ENCODE results near the gene SLC16A4.
"Not testable (repeated sequence)": the region's sequence is repeated elsewhere in the genome, so short reads cannot be mapped to it uniquely, and the experiment has no call there.

Gene SLC16A4

GRCh38 chr1:110420874-110421793 is 30.3 kb upstream of the SLC16A4 start:
- Mint-ChIP-seq H3K27me3 (no peaks in the 10 kb centered on the region), H3K9me3 (no peaks in the 10 kb centered on the region), H3K36me3 (ENCODE audit: low read depth) (no peaks in the 10 kb centered on the region), H3K4me1 (ENCODE audit: low read depth) (no peaks in the 10 kb centered on the region), H3K27ac (no peak overlapping the region), H3K4me3 (no peak overlapping the region)

GRCh38 chr1:110420023-110420662 is 29.3 kb upstream of the SLC16A4 start:
- Mint-ChIP-seq H3K27ac (no peak overlapping the region), H3K27me3 (no peaks in the 10 kb centered on the region), H3K36me3 (ENCODE audit: low read depth) (no peaks in the 10 kb centered on the region)

GRCh38 chr1:110418729-110419128 is 27.9 kb upstream of the SLC16A4 start:
- Mint-ChIP-seq H3K27ac (no peak overlapping the region), H3K4me1 (ENCODE audit: low read depth) (no peaks in the 10 kb centered on the region), H3K27me3 (no peaks in the 10 kb centered on the region), H3K4me3 (no peak overlapping the region), H3K36me3 (ENCODE audit: low read depth) (no peaks in the 10 kb centered on the region), H3K9me3 (no peaks in the 10 kb centered on the region)

More at GRCh38 chr1:110420023-110420662, 29.3 kb upstream of the SLC16A4 start:
- Mint-ChIP-seq H3K9me3 (no peaks in the 10 kb centered on the region), H3K4me1 (ENCODE audit: low read depth) (no peaks in the 10 kb centered on the region), H3K4me3 (no peak overlapping the region)

GRCh38 chr1:110413045-110413444 is 22.2 kb upstream of the SLC16A4 start:
- not testable (repeated sequence) for H3K36me3 Mint-ChIP-seq (ENCODE audit: low read depth); H3K4me3 Mint-ChIP-seq; H3K27me3 Mint-ChIP-seq; H3K9me3 Mint-ChIP-seq; H3K27ac Mint-ChIP-seq
- H3K4me1 Mint-ChIP-seq (ENCODE audit: low read depth): peaks cover 11% of the 10 kb centered on the region

- no peaks in the 10 kb centered on the region for H3K27me3 Mint-ChIP-seq
- H3K9me3 Mint-ChIP-seq: no peaks in the 10 kb centered on the region
- no peak overlapping the region for H3K27ac Mint-ChIP-seq
- H3K4me3 Mint-ChIP-seq: no peak overlapping the region
- peaks cover 16% of the 10 kb centered on the region for H3K4me1 Mint-ChIP-seq (ENCODE audit: low read depth)
- peaks cover under 1% of the 10 kb centered on the region for H3K36me3 Mint-ChIP-seq (ENCODE audit: low read depth)
These were observed 21.8 kb upstream of the SLC16A4 start for GRCh38 chr1:110412576-110412975.

- peaks cover 20% of the 10 kb centered on the region for H3K4me1 Mint-ChIP-seq (ENCODE audit: low read depth)
These were observed 20.4 kb upstream of the SLC16A4 start for GRCh38 chr1:110411173-110411735.

GRCh38 chr1:110409316-110409715 is 18.5 kb upstream of the SLC16A4 start:
- H3K36me3 Mint-ChIP-seq (ENCODE audit: low read depth): peaks cover 11% of the 10 kb centered on the region
- H3K4me1 Mint-ChIP-seq (ENCODE audit: low read depth): peaks cover 23% of the 10 kb centered on the region
- no peak overlapping the region for H3K27ac Mint-ChIP-seq
- H3K4me3 Mint-ChIP-seq: peak overlapping the region; percentile 36
- no peaks in the 10 kb centered on the region for H3K27me3 Mint-ChIP-seq
- no peaks in the 10 kb centered on the region for H3K9me3 Mint-ChIP-seq

More at GRCh38 chr1:110411173-110411735, 20.4 kb upstream of the SLC16A4 start:
- H3K27me3 Mint-ChIP-seq: no peaks in the 10 kb centered on the region
- no peak overlapping the region for H3K4me3 Mint-ChIP-seq
- peaks cover 5% of the 10 kb centered on the region for H3K36me3 Mint-ChIP-seq (ENCODE audit: low read depth)
- H3K9me3 Mint-ChIP-seq: no peaks in the 10 kb centered on the region
- no peak overlapping the region for H3K27ac Mint-ChIP-seq

GRCh38 chr1:110408488-110408887 is 17.7 kb upstream of the SLC16A4 start:
- peaks cover 23% of the 10 kb centered on the region for H3K4me1 Mint-ChIP-seq (ENCODE audit: low read depth)
- H3K27me3 Mint-ChIP-seq: no peaks in the 10 kb centered on the region
- H3K36me3 Mint-ChIP-seq (ENCODE audit: low read depth): peaks cover 19% of the 10 kb centered on the region
- no peaks in the 10 kb centered on the region for H3K9me3 Mint-ChIP-seq
- peak overlapping the region; percentile 90 for H3K4me3 Mint-ChIP-seq
- H3K27ac Mint-ChIP-seq: peak overlapping the region; percentile 95

GRCh38 chr1:110407260-110408210 is 16.7 kb upstream of the SLC16A4 start, which contains the start of gene LAMTOR5:
TSS of gene LAMTOR5 (minus strand) at chr1:110407694. CDS start at chr1:110407620, 74 bp downstream.
- no peaks in the 10 kb centered on the region for H3K27me3 Mint-ChIP-seq
- peak within 1 kb of the TSS; percentile 90 for H3K4me3 Mint-ChIP-seq
- peak within 1 kb of the TSS; percentile 95 for H3K27ac Mint-ChIP-seq
- H3K36me3 Mint-ChIP-seq (ENCODE audit: low read depth): peaks cover 20% of the 10 kb centered on the region
- H3K4me1 Mint-ChIP-seq (ENCODE audit: low read depth): peaks cover 23% of the 10 kb centered on the region
- H3K9me3 Mint-ChIP-seq: no peaks in the 10 kb centered on the region

- Mint-ChIP-seq H3K4me1 (ENCODE audit: low read depth) (peaks cover 23% of the 10 kb centered on the region), H3K36me3 (ENCODE audit: low read depth) (peaks cover 20% of the 10 kb centered on the region), H3K27ac (peak overlapping the region; percentile 95), H3K4me3 (peak overlapping the region; percentile 90)
- H3K9me3 Mint-ChIP-seq, H3K27me3 Mint-ChIP-seq: not testable (repeated sequence)
These were observed 15.6 kb upstream of the SLC16A4 start for GRCh38 chr1:110406407-110406806.

GRCh38 chr1:110404401-110404800 is 13.6 kb upstream of the SLC16A4 start:
- H3K36me3 Mint-ChIP-seq (ENCODE audit: low read depth): peaks cover 32% of the 10 kb centered on the region
- no peak overlapping the region for H3K4me3 Mint-ChIP-seq
- no peaks in the 10 kb centered on the region for H3K9me3 Mint-ChIP-seq
- H3K27ac Mint-ChIP-seq: no peak overlapping the region
- no peaks in the 10 kb centered on the region for H3K27me3 Mint-ChIP-seq
- H3K4me1 Mint-ChIP-seq (ENCODE audit: low read depth): peaks cover 23% of the 10 kb centered on the region

- no peak overlapping the region for H3K4me3 Mint-ChIP-seq
- no peak overlapping the region for H3K27ac Mint-ChIP-seq
- H3K27me3 Mint-ChIP-seq: no peaks in the 10 kb centered on the region
- peaks cover 17% of the 10 kb centered on the region for H3K4me1 Mint-ChIP-seq (ENCODE audit: low read depth)
- no peaks in the 10 kb centered on the region for H3K9me3 Mint-ChIP-seq
- peaks cover 32% of the 10 kb centered on the region for H3K36me3 Mint-ChIP-seq (ENCODE audit: low read depth)
These were observed 13.0 kb upstream of the SLC16A4 start for GRCh38 chr1:110403805-110404204.

- H3K4me3 Mint-ChIP-seq; H3K27me3 Mint-ChIP-seq; H3K27ac Mint-ChIP-seq; H3K4me1 Mint-ChIP-seq (ENCODE audit: low read depth); H3K9me3 Mint-ChIP-seq: not testable (repeated sequence)
- peaks cover 36% of the 10 kb centered on the region for H3K36me3 Mint-ChIP-seq (ENCODE audit: low read depth)
These were observed 5.6 kb upstream of the SLC16A4 start for GRCh38 chr1:110396259-110396958.

- Mint-ChIP-seq H3K4me3 (no peak overlapping the region), H3K9me3 (no peaks in the 10 kb centered on the region), H3K4me1 (ENCODE audit: low read depth) (no peaks in the 10 kb centered on the region), H3K27ac (no peak overlapping the region), H3K27me3 (no peaks in the 10 kb centered on the region), H3K36me3 (ENCODE audit: low read depth) (peaks cover 24% of the 10 kb centered on the region)
These were observed 3.6 kb upstream of the SLC16A4 start for GRCh38 chr1:110394493-110394820.
